GM19452 (cell line): ENCODE results near the gene PEDS1.
"Not testable (repeated sequence)": the region's sequence is repeated elsewhere in the genome, so short reads cannot be mapped to it uniquely, and the experiment has no call there.

ENCODE experiments used
- ATAC-seq: cut with Tn5 transposase; IDR thresholded peaks from one replicate; pipeline ENCODE4 v1.9.1; 2021; ENCODE audit not compliant: unreplicated experiment

PEDS1 gene

DNA sequence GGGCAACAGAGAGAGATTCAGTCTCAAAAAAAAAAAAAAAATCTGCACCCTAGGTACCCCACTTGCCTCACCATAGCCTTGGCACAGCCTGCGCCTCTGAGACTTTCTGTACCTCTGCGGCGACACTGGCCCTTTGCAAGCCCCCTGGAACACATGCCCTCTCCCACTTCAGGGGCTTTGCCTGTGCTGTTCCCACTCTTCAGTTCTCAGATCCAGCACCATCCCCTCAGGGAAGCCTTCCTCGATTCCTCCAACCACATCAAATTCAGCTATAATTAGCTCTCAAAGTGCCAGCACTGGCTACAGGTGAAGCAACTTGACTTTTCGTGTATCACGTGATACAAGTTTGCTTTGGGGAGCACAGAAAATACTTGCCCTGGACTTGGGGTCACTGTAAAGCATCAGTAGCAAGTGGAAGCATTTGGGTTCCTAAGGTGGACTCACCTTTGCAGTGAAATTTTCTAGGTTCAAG is 38.4 kb downstream of the PEDS1 start:
- no peak for ATAC-seq

GRCh38 chr20:50113420-50114224 is 39.9 kb downstream of the PEDS1 start:
- no peak for ATAC-seq

- ATAC-seq: no peak
These were observed 40.8 kb downstream of the PEDS1 start, which contains the start of gene UBE2V1 for GRCh38 chr20:50112512-50113419. TSS of gene UBE2V1 (minus strand) at chr20:50113150. CDS start at chr20:50113128, 22 bp downstream.

DNA sequence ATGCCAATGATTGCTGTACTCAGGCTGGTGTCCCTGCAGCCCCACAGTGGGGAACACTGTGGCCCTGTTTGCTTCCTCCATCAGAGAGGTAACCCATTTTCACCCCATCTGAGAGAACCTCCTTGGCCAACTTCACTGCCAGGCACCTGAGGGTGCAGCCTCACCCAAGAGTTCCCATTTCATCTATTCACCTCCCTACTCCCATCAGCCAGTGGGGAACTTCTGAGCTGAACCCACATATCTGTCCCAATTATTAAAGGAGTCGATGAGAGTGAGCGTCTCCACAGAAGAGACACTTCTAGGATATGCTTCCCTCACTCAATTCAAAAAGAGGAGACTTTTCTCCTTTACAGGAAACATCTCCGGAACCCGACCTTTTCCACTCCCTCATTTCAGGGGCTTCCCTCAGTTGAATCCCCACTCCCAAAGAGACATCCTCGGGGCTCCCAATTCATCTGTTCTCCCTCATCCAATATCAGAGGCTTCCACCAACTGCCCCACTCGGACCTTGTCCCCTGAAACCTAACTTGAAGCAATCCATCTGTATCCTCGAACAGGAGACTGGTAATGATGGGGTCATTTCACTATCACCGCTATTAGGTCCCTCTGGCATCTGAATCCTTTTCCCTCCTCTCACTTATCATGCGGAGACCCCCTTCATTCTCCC is 41.6 kb downstream of the PEDS1 start:
- ATAC-seq: no peak

- no peak for ATAC-seq
These were observed 42.2 kb downstream of the PEDS1 start for GRCh38 chr20:50111120-50111828.

DNA sequence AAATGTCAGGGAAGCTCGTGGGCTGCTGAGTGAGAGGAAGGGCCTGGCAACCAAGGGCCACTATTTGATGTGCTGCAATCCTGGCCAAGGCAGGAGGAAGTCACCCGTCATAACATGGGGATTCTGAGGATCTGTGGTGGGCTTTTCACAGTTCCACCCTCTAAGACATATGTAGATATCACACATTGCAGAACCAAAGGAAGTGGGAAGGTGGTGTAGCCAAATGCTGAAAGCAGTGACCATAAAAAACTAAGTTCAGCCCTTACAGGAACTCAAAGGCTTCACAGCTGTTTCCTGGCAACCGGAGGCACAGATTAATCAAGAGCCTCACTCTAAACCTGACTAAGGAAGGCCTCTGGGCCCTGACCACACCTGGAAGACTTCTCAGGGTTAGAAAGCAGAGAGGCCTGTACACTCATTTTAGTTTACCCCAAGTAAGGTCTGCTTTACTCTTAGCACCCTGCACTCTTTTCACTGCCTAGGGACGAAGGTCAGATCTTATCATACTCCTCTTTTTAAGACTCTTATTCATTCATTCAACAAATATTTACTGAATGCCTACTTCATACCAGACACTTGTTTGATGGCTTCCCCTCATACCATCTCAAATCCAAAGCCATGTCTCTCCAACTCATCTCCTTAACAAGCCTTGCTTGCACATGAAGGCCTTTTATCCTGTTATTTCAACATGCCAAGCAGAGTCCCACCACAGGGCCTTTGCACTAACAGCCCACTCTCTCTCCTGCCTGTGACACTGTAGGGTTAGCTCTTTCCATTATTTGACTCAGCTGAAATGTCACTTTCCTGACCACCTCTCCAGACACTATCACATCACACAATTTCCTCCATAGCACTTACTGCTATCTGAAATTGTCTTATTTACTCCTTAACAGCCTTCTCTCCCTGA is 43.1 kb downstream of the PEDS1 start:
- peak; percentile 52 for ATAC-seq

DNA sequence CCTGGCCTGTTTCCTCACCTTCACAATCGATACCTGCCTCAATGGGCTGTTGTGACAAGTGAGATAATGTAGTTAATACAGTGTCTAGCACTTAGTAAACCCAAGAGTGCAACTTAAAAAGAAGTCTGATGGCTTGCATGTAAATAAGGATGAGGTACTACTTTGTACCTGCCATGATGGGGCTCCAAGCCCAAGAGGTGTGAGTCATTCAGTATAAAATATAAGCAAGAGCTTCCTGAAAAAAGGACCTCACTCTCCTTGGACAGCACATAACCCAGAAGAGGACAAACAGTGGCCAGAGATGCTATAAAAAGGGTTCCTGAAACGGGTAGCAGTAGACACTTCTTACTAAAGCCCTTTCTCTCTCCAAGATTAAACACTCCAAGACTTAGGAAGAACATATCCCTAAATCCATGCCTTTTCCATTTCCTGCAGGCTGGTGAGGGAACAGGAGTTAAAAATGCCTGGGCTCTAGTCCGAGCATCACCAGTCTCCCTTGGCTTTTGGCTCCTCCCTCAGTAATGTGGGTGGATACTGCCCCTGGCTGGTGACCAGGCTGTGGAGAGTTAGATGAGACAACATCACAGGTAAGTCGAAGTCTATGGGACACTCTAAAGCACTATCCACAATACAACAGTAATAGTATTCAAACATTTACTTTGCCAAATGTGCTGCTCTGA is 44.8 kb downstream of the PEDS1 start:
- ATAC-seq: no peak

DNA sequence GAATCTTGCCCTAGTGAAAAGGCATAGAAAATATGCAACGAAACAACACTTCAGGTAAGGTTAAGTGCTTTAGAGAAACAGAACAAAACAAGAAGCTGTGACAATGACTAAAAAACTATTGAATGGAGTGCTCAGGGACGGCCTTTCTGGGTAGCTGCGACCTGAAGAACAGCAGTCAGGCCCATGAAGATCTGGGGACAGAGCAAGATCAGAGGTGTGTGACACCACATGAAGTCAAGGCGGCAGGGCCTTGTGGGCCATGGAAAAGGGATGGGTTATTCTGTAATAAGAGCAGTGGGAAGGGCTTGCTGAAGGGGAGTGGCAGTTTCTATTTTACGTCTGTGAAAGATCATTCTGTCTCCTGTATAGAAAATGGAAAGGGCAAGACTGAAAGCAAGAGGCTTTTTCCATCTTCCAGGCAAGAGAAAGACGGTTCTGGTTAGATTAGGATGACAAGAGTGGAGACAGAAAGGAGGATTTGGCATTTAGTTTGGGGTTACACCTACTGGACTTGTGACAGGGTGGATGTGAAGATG is 45.7 kb downstream of the PEDS1 start:
- ATAC-seq: no peak

GRCh38 chr20:50107086-50107660 is 46.4 kb downstream of the PEDS1 start:
- ATAC-seq: no peak

DNA sequence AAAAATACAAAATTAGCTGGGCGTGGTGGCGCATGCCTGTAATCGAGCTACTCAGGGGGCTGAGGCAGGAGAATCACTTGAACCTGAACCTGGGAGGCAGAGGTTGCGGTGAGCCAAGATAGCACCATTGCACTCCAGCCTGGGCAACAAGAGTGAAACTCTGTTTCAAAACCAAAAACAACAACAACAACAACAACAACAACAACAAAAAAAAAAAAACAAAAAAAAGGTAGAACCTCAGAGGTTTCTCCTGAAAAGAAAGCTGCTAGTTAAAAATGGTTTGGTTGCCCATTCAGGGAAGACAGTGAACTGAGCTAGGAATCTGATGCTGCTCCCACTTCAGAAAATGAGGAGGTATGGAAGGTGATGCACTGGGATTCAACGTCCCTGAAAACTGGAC is 46.9 kb downstream of the PEDS1 start:
- ATAC-seq: not testable (repeated sequence)
